Erythroblast (primary cell): ENCODE data around the gene SERTAD2.

Experiments used
- DNase-seq, 2 experiments: peaks; one replicate each; lab custom pipeline; 2025; lab: John Stamatoyannopoulos, UW
- GATA1 ChIP-seq: IDR thresholded peaks from 2 replicates; pipeline ENCODE4 v1.6.1; 2011; ENCODE audit warnings: low read depth, mild to moderate bottlenecking, control low read depth, low read length, moderate library complexity
- POLR2A ChIP-seq: IDR thresholded peaks from 2 replicates; pipeline ENCODE4 v1.6.1; 2011; ENCODE audit warnings: mild to moderate bottlenecking, low read length

The SERTAD2 gene

DNA sequence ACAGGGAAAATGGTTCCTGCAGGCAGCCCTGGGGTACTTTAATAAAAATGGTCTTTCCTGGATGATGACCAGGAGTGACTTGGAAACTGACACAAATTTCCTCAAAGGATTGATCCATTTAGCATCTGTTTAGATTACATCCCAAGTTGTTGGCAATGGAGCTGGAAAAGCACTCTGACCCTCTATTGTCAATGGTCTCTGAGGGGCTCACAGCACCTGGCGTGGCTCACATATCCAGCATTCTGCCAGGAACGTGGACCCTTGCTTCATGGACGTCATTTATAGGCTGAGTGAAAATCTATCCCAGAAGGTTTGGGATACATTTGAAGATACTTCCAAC, 43.8 kb downstream of the SERTAD2 start:
- no peak for DNase-seq
- no peak for TF ChIP-seq POLR2A
- TF ChIP-seq GATA1 = no peak

DNA sequence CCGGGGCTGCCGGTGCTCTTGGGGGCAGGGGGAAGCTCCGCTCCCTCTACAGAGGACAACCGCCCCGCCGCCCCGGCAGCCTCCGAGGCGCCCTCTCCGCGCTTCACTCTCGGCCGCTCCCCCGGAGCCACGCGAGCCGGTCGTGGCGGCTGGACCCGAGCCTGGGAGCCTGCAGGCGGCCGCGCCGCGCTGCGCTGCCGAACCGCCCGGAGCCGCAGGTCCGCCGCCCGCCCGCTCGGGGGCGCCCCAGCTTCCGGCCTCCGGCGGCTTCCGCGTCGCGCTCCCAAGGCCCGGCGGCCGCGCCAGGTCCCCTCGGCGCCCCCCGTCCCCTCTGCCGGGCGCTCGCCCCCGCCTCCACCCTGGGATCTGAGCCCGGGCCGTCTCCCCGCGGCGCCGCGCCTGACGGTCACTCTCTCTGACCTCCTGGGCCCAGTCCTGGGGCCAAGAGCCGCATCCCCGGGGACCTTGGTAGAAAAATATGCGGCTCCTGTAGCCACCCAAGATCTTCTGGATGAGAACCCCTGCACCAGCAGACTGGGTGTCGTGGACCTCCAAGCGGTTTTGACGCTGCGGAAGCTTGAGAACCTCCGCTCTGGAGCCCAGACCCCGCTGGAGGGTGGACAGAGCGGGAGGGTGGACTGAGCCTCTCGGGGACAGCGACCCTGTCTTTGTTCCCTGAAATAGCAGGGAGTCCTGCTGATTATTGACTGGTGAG, 44.3 kb downstream of the SERTAD2 start:
- TF ChIP-seq GATA1 (no peak), POLR2A (peak; percentile 60)
- peak; percentile 83 to 90 for DNase-seq

DNA sequence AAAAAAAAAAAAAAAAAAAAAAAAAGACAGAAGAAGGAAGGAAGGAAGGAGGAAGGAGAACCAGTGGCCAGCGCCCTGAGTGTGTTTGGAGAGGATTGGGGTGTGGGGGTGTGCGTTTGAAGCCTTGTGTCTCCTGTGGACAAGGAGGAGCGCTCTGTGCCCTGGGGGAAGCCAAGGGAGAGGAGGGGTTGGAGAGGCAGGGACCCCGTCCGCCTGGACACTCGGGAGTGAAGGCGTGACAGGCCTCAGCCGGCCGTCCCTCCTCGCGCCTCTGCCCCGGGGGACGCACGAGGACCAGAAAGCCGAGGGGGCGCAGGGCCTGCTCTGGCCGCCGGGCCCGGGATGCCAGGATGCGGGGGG, 44.9 kb downstream of the SERTAD2 start:
- no peak for DNase-seq
- TF ChIP-seq GATA1 (no peak), POLR2A (no peak)

DNA sequence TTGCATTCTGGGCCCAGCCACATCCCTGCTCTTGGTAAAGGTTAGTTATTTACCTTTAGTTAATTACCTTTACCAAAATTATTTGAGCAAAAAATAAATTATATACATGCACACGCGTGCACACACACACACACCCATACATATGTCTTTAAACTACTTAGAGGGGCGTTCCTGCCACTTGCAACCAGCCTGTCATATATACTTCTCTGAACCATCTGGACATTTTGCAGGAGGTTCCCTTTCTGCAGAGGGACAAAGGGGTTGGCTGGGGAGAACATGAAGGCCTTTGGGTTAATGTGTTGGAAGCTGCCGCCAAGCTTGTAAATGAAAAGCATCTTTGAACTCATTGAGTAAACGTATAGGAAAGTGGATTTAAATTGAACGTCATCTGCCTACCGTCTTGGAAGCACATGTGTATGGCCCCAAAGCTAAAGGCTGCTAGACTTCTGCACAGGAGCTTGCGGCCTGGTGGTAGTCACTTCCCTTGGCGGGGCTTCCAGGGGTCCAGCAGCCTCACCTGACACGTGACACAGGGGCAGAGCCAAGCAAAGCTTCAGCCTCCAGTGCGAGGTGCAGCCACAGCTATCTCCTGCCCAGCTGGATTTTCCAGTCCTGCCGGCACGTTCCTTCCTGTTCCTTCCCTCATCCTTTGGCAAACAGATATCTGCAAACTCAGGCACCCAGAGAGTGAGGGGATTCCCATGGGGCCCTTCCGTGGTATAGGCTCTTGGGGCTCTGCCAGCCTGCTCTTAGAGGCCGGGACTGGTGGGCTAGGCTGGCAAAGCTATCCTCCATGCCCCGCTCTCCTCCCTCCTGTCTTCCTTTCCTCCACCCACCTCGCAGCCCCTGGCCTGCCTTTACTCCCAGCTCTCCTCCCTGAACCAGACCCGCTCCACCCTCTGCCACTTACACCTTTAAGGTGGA, 46.1 kb downstream of the SERTAD2 start:
- DNase-seq = peak in 1 of 2 experiments; percentile 36
- no peak for TF ChIP-seq POLR2A
- no peak for TF ChIP-seq GATA1

DNA sequence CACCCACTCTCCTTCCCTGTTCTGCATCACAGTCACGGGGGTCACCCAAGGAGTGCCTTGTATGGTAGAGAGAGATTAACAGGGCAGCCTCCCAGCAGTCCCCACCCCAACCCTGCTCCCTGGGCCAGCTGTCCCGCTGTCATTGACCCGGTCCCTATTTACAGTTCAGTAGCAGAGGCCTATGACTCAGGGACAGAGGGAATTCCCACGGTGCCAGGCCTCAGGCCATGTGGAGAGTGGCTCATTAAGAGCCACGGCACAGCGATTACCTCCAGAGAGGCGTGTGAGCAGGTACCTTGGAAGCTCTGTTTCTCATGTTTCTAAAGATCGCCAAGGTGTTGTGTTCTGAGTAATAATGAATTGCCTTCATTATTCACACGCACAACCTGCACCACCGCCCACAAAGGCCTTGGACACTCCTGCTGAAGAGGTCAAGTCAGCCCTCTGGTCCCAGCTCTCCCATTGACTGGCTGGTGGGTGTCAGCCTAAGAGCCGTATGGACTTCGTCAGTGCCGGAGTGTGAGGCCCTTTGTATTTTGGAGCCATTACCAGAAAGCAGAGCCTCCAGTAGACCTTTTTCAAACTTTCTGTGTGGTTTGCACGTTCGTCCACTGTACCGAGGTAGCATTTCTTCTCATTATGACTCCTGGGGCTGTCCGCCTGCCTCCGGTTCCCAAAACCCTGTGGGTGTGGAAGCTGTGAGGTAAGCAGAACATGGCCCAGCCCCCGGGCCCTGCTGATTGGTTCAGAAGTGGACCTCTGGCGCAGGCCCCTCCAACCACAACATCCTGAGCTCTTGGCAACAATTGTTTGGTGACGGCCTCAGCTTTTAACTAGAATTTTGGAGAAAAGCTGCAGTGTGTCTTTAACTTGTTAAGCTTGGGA, 47.0 kb downstream of the SERTAD2 start:
- TF ChIP-seq GATA1 = no peak
- peak; percentile 70 for TF ChIP-seq POLR2A
- DNase-seq = peak; percentile 87 to 88

- TF ChIP-seq GATA1 = no peak
- TF ChIP-seq POLR2A = no peak
- no peak for DNase-seq
Measured at GRCh38 chr2:64605991-64606478, 47.7 kb downstream of the SERTAD2 start.

DNA sequence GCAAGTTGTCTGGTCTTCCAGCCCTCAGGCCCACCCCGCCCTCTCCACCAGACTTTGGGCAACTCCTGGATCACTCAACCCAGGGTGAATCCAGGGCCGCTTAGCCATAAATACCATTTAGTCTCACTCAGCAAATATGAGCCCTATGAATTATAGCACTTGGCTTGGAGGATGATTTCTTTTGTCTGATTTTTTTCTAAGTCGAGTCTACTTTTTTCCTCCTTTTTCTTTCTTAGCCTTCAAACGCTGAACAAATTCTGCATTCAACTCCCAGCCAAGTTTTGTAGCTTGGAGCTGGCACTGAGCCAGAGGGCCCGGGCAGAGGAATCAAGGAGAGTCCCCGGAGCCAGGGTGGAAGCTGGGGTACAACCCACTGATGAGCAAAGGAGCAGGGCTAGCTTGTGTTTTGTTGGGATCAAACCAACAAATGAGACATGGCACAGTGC, 48.7 kb downstream of the SERTAD2 start:
- no peak for DNase-seq
- TF ChIP-seq GATA1 (no peak), POLR2A (no peak)

DNA sequence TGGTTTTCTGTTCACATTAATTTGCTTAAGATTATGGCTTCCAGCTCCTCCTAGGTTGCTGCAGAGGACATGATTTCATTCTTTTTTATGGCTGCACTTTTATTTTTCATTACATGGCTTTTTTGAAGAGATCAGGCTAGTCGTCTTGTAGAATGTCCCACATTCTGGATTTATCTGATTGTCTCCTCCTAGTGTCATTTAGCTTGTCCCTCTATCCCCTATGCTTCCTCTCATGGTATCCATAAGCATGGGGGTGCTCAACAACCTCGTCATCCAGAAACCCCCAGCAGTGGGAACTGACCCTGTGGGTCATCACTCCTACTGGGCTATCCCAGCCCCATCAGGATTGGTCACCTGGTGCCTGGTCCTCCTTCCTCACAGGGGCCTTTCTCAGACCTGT, 49.6 kb downstream of the SERTAD2 start:
- no peak for DNase-seq
- TF ChIP-seq POLR2A (no peak), GATA1 (no peak)

- DNase-seq = no peak
- TF ChIP-seq GATA1 (no peak), POLR2A (no peak)
Measured at GRCh38 chr2:64602436-64602835, 51.3 kb downstream of the SERTAD2 start.

GRCh38 chr2:64601785-64602391, 51.8 kb downstream of the SERTAD2 start:
- no peak for DNase-seq
- TF ChIP-seq POLR2A (no peak), GATA1 (no peak)

- TF ChIP-seq GATA1 (no peak), POLR2A (no peak)
- DNase-seq = no peak
Measured at GRCh38 chr2:64601034-64601754, 52.5 kb downstream of the SERTAD2 start.

DNA sequence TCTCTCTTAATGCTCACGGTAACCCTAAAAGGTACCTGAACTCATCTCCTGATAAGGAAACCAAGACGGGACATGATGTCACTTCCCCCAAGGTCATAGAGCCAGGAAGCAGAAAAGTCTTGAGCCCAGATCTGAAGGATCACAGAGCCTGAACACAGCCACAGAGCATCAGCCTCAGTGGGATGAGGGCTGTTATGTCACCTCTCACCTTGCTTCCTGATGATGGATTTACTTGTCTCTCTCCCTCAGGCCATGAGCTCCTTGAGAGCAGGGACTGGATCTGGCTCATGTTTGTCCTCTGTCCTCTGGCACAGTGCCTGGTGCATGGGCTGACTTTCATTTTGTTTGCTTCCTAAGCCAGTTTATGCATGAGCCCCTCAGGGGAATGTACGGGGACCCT, 54.2 kb downstream of the SERTAD2 start:
- TF ChIP-seq POLR2A (no peak), GATA1 (no peak)
- DNase-seq = peak in 1 of 2 experiments; percentile 34

DNA sequence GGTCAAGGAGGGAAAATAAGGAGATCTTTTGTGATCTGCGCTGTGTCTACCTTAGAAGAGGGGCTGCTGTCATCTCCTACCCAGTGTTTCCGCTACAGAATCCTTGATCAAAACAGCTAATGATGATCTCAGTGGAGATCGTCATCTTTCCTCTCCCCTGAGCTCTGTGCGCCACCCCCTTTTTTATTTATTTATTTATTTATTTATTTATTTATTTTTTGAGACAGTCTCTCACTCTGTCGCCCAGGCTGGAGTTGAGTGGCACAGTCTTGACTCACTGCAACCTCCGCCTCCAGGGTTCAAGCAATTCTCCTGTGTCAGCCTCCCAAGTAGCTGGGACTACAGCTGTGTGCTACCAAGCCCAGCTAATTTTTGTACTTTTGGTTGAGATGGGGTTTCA, 55.5 kb downstream of the SERTAD2 start:
- TF ChIP-seq GATA1 (no peak), POLR2A (no peak)

More for the DNA sequence above, 55.5 kb downstream of the SERTAD2 start:
- no peak for DNase-seq
